ENCODE results near the gene KLF8.

The KLF8 gene

DNA sequence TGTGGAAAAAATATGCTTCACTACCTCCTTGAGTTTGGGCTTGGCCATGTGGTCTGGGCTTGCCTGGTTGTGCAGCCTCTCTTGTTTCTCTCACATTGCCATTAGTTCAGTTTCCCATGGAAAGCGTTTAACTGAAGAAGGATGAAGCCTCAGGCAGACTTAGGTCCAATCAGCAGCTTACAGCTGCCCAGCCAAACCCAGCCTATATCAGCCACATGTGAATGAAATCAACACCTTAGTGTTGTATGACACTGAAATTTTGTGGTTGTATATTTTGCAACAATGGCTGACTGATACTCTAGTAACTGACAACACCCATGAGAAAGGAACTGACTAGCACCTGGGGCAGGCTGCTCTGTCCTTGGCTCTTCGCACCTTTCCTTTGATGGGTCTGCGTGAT, 81.2 kb downstream of the KLF8 start:
- DNase-seq = no peak

DNA sequence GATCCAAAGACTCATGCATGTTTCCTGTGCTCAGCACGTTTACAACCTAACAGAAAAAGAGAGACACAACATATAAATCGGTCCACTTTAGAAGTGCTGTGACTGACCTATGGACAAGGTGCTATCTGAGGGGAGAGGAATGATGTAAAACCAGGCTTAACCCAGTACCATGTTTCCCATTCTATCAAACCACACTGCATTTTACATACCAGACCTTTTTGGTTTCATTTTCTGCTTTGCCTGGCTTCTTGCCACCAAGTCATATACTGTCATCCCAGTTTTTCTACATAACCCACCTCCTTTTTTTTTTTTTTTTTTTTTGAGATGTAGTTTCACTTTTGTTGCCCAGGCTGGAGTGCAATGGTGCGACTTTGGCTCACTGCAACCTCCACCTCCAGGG, 82.2 kb downstream of the KLF8 start:
- DNase-seq = no peak

DNA sequence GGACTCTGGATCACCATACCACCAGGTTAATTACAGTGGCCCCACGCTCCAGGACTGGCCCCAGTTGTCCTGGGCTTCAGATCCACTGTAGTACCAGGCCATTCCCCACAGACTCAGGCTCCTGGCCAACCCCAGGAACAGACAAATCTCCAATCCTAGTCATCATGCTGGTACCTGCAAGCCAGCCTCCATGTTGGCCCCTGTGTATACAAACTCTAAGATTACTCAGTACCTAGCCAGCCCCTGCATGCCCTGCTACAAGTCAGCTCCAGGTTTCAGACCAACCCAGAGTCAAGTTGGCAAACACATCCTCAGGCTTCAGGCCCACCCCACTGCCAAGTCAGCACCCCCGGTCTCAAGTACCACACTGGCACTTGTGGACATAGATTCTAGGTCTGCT, 85.9 kb downstream of the KLF8 start:
- DNase-seq = no peak

DNA sequence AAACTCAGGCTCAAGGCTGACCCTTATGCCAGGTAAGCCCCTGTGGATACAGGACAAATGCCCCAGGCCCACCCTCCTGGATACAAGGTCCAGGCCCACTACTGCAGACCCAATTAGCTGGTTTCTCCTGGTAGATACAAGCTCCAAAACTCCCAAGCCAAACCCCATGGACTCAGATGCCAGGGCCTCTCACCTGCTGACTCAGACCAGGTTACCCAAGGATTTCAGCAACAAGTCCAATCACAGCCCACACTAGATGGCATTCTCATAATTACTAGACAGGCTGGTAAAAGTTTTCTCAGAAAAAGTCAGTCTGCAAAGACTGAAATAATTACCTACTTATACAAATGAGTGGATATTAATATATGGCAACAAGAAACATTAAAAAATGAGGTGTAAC, 87.0 kb downstream of the KLF8 start:
- no peak for DNase-seq

Measured in T1000 (cell line).